HFFc6 (cell line): ENCODE data around the gene TBCE. TPM values are rescaled to one million over a fixed set of nuclear protein-coding genes. Genes with fewer than 3 reads are reported as not detected.
"Not testable (repeated sequence)": the region's sequence is repeated elsewhere in the genome, so short reads cannot be mapped to it uniquely, and the experiment has no call there.

Experiments used
- DNase-seq: peaks from one replicate; pipeline ENCODE4 v3.0.0-alpha.2; 2018
- H3K27ac Mint-ChIP-seq: 2 replicates; pipeline ENCODE4 v1.8.0; 2020; ENCODE audit warnings: mild to moderate bottlenecking, mixed read lengths
- H3K27me3 Mint-ChIP-seq: 2 replicates; pipeline ENCODE4 v1.8.0; 2021; ENCODE audit warnings: mild to moderate bottlenecking, moderate library complexity, mixed read lengths; ENCODE audit not compliant: insufficient read depth
- H3K36me3 Mint-ChIP-seq: 2 replicates; pipeline ENCODE4 v1.8.0; 2021; ENCODE audit warnings: low read depth, mixed read lengths
- H3K4me1 Mint-ChIP-seq: 2 replicates; pipeline ENCODE4 v1.8.0; 2020; ENCODE audit warnings: low read depth, mixed read lengths
- H3K4me3 Mint-ChIP-seq: 2 replicates; pipeline ENCODE4 v1.8.0; 2020; ENCODE audit warnings: mild to moderate bottlenecking, moderate library complexity, mixed read lengths
- H3K9me3 Mint-ChIP-seq: 2 replicates; pipeline ENCODE4 v1.8.0; 2020; ENCODE audit warnings: mild to moderate bottlenecking, mixed read lengths
- CTCF ChIP-seq: fragments of 200-600 bp; sonication (generic); IDR thresholded peaks from 2 replicates; pipeline ENCODE4 v1.5.0; 2021; ENCODE audit warnings: antibody characterized with exemption, mild to moderate bottlenecking
- total RNA-seq, 6 experiments: library from RNA; stranded (reverse); fragmentation: NEBNext Ultra II Directional; extraction: Animal tissue kit (Norgen Biotek cat#: 25700); gene quantifications; 2 replicates in 1 of 6; 3 replicates in 5 of 6; pipeline ENCODE4 v1.2.3, GENCODE V29; 2021

Gene TBCE
- total RNA-seq, 6 experiments from 2014 or later = 20.0 to 29.4 (median 26.0) TPM

DNA sequence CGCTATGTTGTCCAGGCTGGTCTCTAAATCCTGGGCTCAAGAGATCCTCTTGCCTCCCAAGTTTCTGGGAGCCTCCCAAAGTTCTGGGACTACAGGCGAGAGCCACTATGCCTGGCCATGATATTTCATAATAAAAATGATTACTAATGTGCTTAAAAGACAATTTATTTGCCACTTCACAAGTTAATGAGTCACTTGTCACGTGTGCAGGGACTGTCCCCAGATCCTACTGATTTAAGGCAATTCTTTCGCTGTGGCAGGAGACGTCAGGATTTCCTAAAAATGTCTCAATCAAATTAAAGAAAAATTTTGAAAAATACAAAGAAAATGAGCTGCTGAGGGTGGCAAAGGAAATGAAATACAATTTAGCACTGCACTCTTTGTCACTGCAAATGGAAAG lies 93.5 kb downstream of the TBCE start:
- H3K36me3 Mint-ChIP-seq = peaks cover 13% of the 10 kb centered on the region
- no peak for TF ChIP-seq CTCF

GRCh38 chr1:235461954-235462353 lies 94.7 kb downstream of the TBCE start:
- no peak for DNase-seq
- Mint-ChIP-seq H3K9me3 (no peaks in the 10 kb centered on the region), H3K36me3 (peaks cover 13% of the 10 kb centered on the region), H3K4me3 (no peak overlapping the region), H3K27me3 (no peaks in the 10 kb centered on the region), H3K27ac (no peak overlapping the region), H3K4me1 (no peaks in the 10 kb centered on the region)
- TF ChIP-seq CTCF = no peak

More for the DNA sequence above, 93.5 kb downstream of the TBCE start:
- Mint-ChIP-seq H3K4me1 (no peaks in the 10 kb centered on the region), H3K27me3 (no peaks in the 10 kb centered on the region), H3K4me3 (no peak overlapping the region), H3K9me3 (no peaks in the 10 kb centered on the region), H3K27ac (no peak overlapping the region)
- no peak for DNase-seq

- not testable (repeated sequence) for H3K27ac Mint-ChIP-seq
Measured at GRCh38 chr1:235462832-235463231, 95.6 kb downstream of the TBCE start.

GRCh38 chr1:235465066-235465465 lies 97.8 kb downstream of the TBCE start:
- Mint-ChIP-seq H3K4me1 (peaks cover 10% of the 10 kb centered on the region), H3K4me3 (no peak overlapping the region), H3K27me3 (no peaks in the 10 kb centered on the region), H3K36me3 (peaks cover 20% of the 10 kb centered on the region), H3K9me3 (no peaks in the 10 kb centered on the region), H3K27ac (no peak overlapping the region)
- DNase-seq = no peak
- TF ChIP-seq CTCF = no peak

More at GRCh38 chr1:235462832-235463231, 95.6 kb downstream of the TBCE start:
- not testable (repeated sequence) for DNase-seq, H3K27me3 Mint-ChIP-seq, H3K9me3 Mint-ChIP-seq, H3K4me3 Mint-ChIP-seq, H3K4me1 Mint-ChIP-seq
- peaks cover 13% of the 10 kb centered on the region for H3K36me3 Mint-ChIP-seq

DNA sequence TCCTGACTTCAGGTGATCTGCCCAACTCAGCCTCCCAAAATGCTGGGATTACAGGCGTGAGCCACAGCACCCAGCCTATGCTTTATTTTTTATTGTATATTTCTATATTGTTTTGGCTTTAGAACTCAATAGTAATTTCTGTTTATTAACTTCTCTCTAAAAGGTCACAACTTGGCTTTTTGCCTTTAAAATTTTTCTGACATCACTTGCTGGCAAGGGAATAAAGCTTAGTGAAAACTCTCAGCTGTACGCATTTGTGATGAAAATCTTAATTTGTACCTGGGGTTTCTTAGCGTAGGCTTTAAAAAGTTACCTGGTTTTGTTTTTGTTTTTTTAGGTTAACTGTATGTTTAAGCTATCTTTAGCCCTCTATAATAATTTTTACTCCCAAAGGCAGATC lies 100.8 kb downstream of the TBCE start:
- Mint-ChIP-seq H3K9me3 (no peaks in the 10 kb centered on the region), H3K4me1 (peaks cover 10% of the 10 kb centered on the region), H3K27me3 (no peaks in the 10 kb centered on the region), H3K27ac (no peak overlapping the region), H3K4me3 (no peak overlapping the region), H3K36me3 (peaks cover 24% of the 10 kb centered on the region)
- no peak for TF ChIP-seq CTCF
- no peak for DNase-seq

GRCh38 chr1:235468970-235469369 lies 101.7 kb downstream of the TBCE start:
- Mint-ChIP-seq H3K4me3 (peak overlapping the region; percentile 11), H3K9me3 (no peaks in the 10 kb centered on the region), H3K27me3 (no peaks in the 10 kb centered on the region), H3K4me1 (peaks cover 12% of the 10 kb centered on the region), H3K27ac (peak overlapping the region; percentile 47), H3K36me3 (peaks cover 24% of the 10 kb centered on the region)
- peak; percentile 57 for DNase-seq
- TF ChIP-seq CTCF = peak; percentile 48

DNA sequence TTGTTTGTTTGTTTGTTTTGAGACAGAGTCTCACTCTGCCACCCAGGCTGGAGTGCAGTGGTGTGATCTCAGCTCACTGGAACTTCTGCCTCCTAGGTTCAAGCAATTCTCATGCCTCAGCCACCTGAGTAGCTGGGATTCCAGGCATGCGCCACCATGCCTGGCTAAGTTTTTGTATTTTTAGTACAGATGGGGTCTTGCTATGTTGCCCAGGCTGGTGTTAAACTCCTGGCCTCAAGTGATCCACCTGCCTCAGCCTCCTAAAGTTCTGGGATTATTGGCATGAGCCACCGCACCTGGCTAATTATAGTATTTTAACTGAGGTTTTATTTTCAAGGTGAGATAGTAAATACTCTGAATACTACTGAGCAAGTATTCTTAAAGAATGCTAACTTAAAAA lies 102.7 kb downstream of the TBCE start:
- H3K36me3 Mint-ChIP-seq = peaks cover 18% of the 10 kb centered on the region
- H3K27ac Mint-ChIP-seq, H3K27me3 Mint-ChIP-seq: not testable (repeated sequence)

More for the DNA sequence above, 102.7 kb downstream of the TBCE start:
- not testable (repeated sequence) for H3K9me3 Mint-ChIP-seq, H3K4me3 Mint-ChIP-seq, DNase-seq
- H3K4me1 Mint-ChIP-seq = peaks cover 16% of the 10 kb centered on the region
